Osteocyte (in vitro differentiated cells): ENCODE measurements around the gene ATP6V1G2. TPM values are rescaled to one million over a fixed set of nuclear protein-coding genes. Genes with fewer than 3 reads are reported as not detected.

Experiments used
- DNase-seq: peaks from one replicate; pipeline ENCODE4 v3.0.0; 2021; ENCODE audit warnings: mixed read lengths; ENCODE audit not compliant: unreplicated experiment; ENCODE audit errors: extremely low spot score
- H3K27ac Mint-ChIP-seq: one replicate; pipeline ENCODE4 v1.8.0; 2021; ENCODE audit warnings: mild to moderate bottlenecking, mixed read lengths; ENCODE audit not compliant: unreplicated experiment
- H3K27me3 Mint-ChIP-seq: one replicate; pipeline ENCODE4 v1.8.0; 2021; ENCODE audit warnings: mixed read lengths; ENCODE audit not compliant: unreplicated experiment
- H3K36me3 Mint-ChIP-seq: one replicate; pipeline ENCODE4 v1.8.0; 2021; ENCODE audit warnings: mixed read lengths; ENCODE audit not compliant: unreplicated experiment
- H3K4me1 Mint-ChIP-seq: one replicate; pipeline ENCODE4 v1.8.0; 2021; ENCODE audit warnings: mixed read lengths; ENCODE audit not compliant: unreplicated experiment
- H3K4me3 Mint-ChIP-seq: one replicate; pipeline ENCODE4 v1.8.0; 2021; ENCODE audit warnings: mild to moderate bottlenecking, moderate library complexity, mixed read lengths; ENCODE audit not compliant: unreplicated experiment
- H3K9me3 Mint-ChIP-seq: one replicate; pipeline ENCODE4 v1.8.0; 2021; ENCODE audit warnings: mixed read lengths; ENCODE audit not compliant: unreplicated experiment
- total RNA-seq: library from RNA; stranded (reverse); gene quantifications from 2 replicates; pipeline ENCODE4 v1.2.1, GENCODE V29; 2021
- TF ChIP-seq, protein P1 (sequence below): fragments of 200-600 bp; sonication (generic); IDR thresholded peaks from 2 replicates; pipeline ENCODE4 v1.5.0; 2021; ENCODE audit warnings: antibody characterized with exemption, mild to moderate bottlenecking, moderate library complexity

ATP6V1G2 gene
- total RNA-seq, 1 donor from 2014 or later: 9.0 TPM

DNA sequence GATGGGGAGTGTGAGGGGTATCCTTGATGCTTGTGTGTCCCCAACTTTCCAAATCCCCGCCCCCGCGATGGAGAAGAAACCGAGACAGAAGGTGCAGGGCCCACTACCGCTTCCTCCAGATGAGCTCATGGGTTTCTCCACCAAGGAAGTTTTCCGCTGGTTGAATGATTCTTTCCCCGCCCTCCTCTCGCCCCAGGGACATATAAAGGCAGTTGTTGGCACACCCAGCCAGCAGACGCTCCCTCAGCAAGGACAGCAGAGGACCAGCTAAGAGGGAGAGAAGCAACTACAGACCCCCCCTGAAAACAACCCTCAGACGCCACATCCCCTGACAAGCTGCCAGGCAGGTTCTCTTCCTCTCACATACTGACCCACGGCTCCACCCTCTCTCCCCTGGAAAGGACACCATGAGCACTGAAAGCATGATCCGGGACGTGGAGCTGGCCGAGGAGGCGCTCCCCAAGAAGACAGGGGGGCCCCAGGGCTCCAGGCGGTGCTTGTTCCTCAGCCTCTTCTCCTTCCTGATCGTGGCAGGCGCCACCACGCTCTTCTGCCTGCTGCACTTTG is 29.0 kb upstream of the ATP6V1G2 start, which contains the start of gene TNF:
TSS of gene TNF (plus strand) at position 231 of the 567 bp plus-strand sequence. CDS start at position 408, 177 bp downstream.
- no peak within 1 kb of the TSS for H3K4me3 Mint-ChIP-seq
- no peaks in the 10 kb centered on the region for H3K27me3 Mint-ChIP-seq
- H3K4me1 Mint-ChIP-seq: peaks cover 4% of the 10 kb centered on the region
- no peaks in the 10 kb centered on the region for H3K36me3 Mint-ChIP-seq
- no peak for DNase-seq
- TF ChIP-seq, protein P1, sequence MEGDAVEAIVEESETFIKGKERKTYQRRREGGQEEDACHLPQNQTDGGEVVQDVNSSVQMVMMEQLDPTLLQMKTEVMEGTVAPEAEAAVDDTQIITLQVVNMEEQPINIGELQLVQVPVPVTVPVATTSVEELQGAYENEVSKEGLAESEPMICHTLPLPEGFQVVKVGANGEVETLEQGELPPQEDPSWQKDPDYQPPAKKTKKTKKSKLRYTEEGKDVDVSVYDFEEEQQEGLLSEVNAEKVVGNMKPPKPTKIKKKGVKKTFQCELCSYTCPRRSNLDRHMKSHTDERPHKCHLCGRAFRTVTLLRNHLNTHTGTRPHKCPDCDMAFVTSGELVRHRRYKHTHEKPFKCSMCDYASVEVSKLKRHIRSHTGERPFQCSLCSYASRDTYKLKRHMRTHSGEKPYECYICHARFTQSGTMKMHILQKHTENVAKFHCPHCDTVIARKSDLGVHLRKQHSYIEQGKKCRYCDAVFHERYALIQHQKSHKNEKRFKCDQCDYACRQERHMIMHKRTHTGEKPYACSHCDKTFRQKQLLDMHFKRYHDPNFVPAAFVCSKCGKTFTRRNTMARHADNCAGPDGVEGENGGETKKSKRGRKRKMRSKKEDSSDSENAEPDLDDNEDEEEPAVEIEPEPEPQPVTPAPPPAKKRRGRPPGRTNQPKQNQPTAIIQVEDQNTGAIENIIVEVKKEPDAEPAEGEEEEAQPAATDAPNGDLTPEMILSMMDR: no peak
- no peaks in the 10 kb centered on the region for H3K9me3 Mint-ChIP-seq
- no peak within 1 kb of the TSS for H3K27ac Mint-ChIP-seq

DNA sequence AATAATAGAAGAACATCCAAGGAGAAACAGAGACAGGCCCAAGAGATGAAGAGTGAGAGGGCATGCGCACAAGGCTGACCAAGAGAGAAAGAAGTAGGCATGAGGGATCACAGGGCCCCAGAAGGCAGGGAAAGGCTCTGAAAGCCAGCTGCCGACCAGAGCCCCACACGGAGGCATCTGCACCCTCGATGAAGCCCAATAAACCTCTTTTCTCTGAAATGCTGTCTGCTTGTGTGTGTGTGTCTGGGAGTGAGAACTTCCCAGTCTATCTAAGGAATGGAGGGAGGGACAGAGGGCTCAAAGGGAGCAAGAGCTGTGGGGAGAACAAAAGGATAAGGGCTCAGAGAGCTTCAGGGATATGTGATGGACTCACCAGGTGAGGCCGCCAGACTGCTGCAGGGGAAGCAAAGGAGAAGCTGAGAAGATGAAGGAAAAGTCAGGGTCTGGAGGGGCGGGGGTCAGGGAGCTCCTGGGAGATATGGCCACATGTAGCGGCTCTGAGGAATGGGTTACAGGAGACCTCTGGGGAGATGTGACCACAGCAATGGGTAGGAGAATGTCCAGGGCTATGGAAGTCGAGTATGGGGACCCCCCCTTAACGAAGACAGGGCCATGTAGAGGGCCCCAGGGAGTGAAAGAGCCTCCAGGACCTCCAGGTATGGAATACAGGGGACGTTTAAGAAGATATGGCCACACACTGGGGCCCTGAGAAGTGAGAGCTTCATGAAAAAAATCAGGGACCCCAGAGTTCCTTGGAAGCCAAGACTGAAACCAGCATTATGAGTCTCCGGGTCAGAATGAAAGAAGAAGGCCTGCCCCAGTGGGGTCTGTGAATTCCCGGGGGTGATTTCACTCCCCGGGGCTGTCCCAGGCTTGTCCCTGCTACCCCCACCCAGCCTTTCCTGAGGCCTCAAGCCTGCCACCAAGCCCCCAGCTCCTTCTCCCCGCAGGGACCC is 28.0 kb upstream of the ATP6V1G2 start:
- Mint-ChIP-seq H3K27me3 (no peaks in the 10 kb centered on the region), H3K4me1 (peaks cover 3% of the 10 kb centered on the region), H3K36me3 (no peaks in the 10 kb centered on the region), H3K27ac (no peak overlapping the region), H3K9me3 (no peaks in the 10 kb centered on the region), H3K4me3 (no peak overlapping the region)
- no peak for DNase-seq
- TF ChIP-seq, protein P1: no peak

DNA sequence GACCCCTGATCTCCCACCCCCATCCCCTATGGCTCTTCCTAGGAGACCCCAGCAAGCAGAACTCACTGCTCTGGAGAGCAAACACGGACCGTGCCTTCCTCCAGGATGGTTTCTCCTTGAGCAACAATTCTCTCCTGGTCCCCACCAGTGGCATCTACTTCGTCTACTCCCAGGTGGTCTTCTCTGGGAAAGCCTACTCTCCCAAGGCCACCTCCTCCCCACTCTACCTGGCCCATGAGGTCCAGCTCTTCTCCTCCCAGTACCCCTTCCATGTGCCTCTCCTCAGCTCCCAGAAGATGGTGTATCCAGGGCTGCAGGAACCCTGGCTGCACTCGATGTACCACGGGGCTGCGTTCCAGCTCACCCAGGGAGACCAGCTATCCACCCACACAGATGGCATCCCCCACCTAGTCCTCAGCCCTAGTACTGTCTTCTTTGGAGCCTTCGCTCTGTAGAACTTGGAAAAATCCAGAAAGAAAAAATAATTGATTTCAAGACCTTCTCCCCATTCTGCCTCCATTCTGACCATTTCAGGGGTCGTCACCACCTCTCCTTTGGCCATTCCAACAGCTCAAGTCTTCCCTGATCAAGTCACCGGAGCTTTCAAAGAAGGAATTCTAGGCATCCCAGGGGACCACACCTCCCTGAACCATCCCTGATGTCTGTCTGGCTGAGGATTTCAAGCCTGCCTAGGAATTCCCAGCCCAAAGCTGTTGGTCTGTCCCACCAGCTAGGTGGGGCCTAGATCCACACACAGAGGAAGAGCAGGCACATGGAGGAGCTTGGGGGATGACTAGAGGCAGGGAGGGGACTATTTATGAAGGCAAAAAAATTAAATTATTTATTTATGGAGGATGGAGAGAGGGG is 27.1 kb upstream of the ATP6V1G2 start:
- Mint-ChIP-seq H3K27ac (no peak overlapping the region), H3K4me1 (peaks cover 3% of the 10 kb centered on the region), H3K9me3 (no peaks in the 10 kb centered on the region), H3K4me3 (no peak overlapping the region), H3K36me3 (no peaks in the 10 kb centered on the region), H3K27me3 (no peaks in the 10 kb centered on the region)
- TF ChIP-seq, protein P1: no peak
- no peak for DNase-seq

DNA sequence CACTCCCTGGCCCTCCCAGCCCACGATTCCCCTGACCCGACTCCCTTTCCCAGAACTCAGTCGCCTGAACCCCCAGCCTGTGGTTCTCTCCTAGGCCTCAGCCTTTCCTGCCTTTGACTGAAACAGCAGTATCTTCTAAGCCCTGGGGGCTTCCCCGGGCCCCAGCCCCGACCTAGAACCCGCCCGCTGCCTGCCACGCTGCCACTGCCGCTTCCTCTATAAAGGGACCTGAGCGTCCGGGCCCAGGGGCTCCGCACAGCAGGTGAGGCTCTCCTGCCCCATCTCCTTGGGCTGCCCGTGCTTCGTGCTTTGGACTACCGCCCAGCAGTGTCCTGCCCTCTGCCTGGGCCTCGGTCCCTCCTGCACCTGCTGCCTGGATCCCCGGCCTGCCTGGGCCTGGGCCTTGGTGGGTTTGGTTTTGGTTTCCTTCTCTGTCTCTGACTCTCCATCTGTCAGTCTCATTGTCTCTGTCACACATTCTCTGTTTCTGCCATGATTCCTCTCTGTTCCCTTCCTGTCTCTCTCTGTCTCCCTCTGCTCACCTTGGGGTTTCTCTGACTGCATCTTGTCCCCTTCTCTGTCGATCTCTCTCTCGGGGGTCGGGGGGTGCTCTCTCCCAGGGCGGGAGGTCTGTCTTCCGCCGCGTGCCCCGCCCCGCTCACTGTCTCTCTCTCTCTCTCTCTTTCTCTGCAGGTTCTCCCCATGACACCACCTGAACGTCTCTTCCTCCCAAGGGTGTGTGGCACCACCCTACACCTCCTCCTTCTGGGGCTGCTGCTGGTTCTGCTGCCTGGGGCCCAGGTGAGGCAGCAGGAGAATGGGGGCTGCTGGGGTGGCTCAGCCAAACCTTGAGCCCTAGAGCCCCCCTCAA is 25.9 kb upstream of the ATP6V1G2 start, which contains the start of gene LTA:
TSS of gene LTA (plus strand) at position 249 of the 871 bp plus-strand sequence. CDS start at position 703, 454 bp downstream.
- Mint-ChIP-seq H3K36me3 (no peaks in the 10 kb centered on the region), H3K4me1 (no peaks in the 10 kb centered on the region), H3K4me3 (no peak within 1 kb of the TSS), H3K27me3 (peaks cover 6% of the 10 kb centered on the region), H3K27ac (no peak within 1 kb of the TSS), H3K9me3 (no peaks in the 10 kb centered on the region)
- TF ChIP-seq, protein P1: no peak
- no peak for DNase-seq
